Endothelial cell of umbilical vein (primary cell): ENCODE data around the gene BCL7C. TPM values are rescaled to one million over a fixed set of nuclear protein-coding genes. Genes with fewer than 3 reads are reported as not detected.

Experiments
- BruUV-seq: library from RNA; stranded (reverse); fragments of 400-500 nt; replicated peaks from 2 replicates; lab custom pipeline; 2021; lab: Mats Ljungman, UMichigan
- CTCF ChIA-PET: fragments of 300-600, 350-600 bp; sonication (Branson Sonifier 250); formaldehyde crosslinking; loops from one replicate; lab custom pipeline; 2021; ENCODE audit warnings: antibody characterized with exemption, inconsistent platforms; lab: Charles Lee
- POLR2A ChIA-PET: fragments of 300-600, 350-600 bp; sonication (Branson Sonifier 250); formaldehyde crosslinking; loops from one replicate; lab custom pipeline; 2021; ENCODE audit warnings: antibody characterized with exemption, inconsistent platforms; lab: Charles Lee
- DNase-seq: peaks from one replicate; pipeline ENCODE4 v3.0.0-alpha.2; 2011; ENCODE audit warnings: low read depth, low spot score
- FAIRE-seq: peaks from 2 replicates; lab custom pipeline; 2011; peaks lifted over from hg19 to GRCh38; lab: Jason Lieb, UNC
- H2AFZ ChIP-seq: 2 replicates; pipeline ENCODE4 v1.6.0; 2012; ENCODE audit warnings: low read depth, low read length, control low read depth, inconsistent platforms
- H3K27ac ChIP-seq: 2 replicates; pipeline ENCODE4 v1.5.1; 2011; ENCODE audit warnings: low read depth, mild to moderate bottlenecking, control low read depth, low read length, moderate library complexity; ENCODE audit not compliant: insufficient read depth
- H3K27me3 ChIP-seq, 2 experiments: 2 replicates each; pipeline versions ENCODE4 v1.6.0 to v1.6.1; 2011; ENCODE audit warnings: low read length in 2 of 2, mixed read lengths in 1 of 2; ENCODE audit not compliant: control insufficient read depth in 2 of 2, insufficient read depth in 2 of 2
- H3K36me3 ChIP-seq, 2 experiments: 2 replicates in 1 of 2; 3 replicates in 1 of 2; pipeline ENCODE4 v1.5.1; 2011; ENCODE audit warnings: low read length in 2 of 2, mild to moderate bottlenecking in 1 of 2, moderate library complexity in 1 of 2; ENCODE audit not compliant: control insufficient read depth in 2 of 2, insufficient read depth in 2 of 2; ENCODE audit errors: extremely low read depth in 1 of 2
- H3K4me1 ChIP-seq: 3 replicates; pipeline ENCODE4 v1.5.1; 2011; ENCODE audit warnings: mild to moderate bottlenecking, low read length; ENCODE audit not compliant: control insufficient read depth, insufficient read depth; ENCODE audit errors: extremely low read depth
- H3K4me2 ChIP-seq: 2 replicates; pipeline ENCODE4 v1.6.1; 2011; ENCODE audit warnings: low read length, control low read depth, mixed read lengths; ENCODE audit not compliant: insufficient read depth
- H3K4me3 ChIP-seq, 3 experiments: fragments of 200-600 bp in 1 of 3; sonication (generic), shearing (Covaris generic) in 1 of 3; replicated peaks in 1 of 3; 2 replicates each; pipeline ENCODE4 v1.5.1; 2011 to 2016; ENCODE audit warnings: control low read depth in 3 of 3, low read length in 3 of 3, mild to moderate bottlenecking in 2 of 3, inconsistent platforms in 1 of 3, low read depth in 1 of 3, moderate library complexity in 1 of 3; ENCODE audit not compliant: insufficient read depth in 1 of 3
- H3K79me2 ChIP-seq: 2 replicates; pipeline ENCODE4 v1.6.0; 2012; ENCODE audit warnings: low read length, inconsistent platforms; ENCODE audit not compliant: control insufficient read depth, insufficient read depth
- H3K9ac ChIP-seq: replicated peaks from 2 replicates; pipeline ENCODE3; 2011; ENCODE audit warnings: low read length, control low read depth; ENCODE audit not compliant: insufficient read depth; ENCODE audit errors: extremely low read depth
- H3K9me1 ChIP-seq: replicated peaks from 3 replicates; pipeline ENCODE4 v1.6.0; 2011; ENCODE audit warnings: mild to moderate bottlenecking, low read length; ENCODE audit not compliant: control insufficient read depth, insufficient read depth; ENCODE audit errors: extremely low read depth
- H3K9me3 ChIP-seq: replicated peaks from 2 replicates; pipeline ENCODE4 v1.5.1; 2012; ENCODE audit warnings: low read length, inconsistent platforms; ENCODE audit not compliant: control insufficient read depth, insufficient read depth
- H4K20me1 ChIP-seq: replicated peaks from 2 replicates; pipeline ENCODE3; 2011; ENCODE audit warnings: mild to moderate bottlenecking, low read length; ENCODE audit not compliant: control insufficient read depth, insufficient read depth; ENCODE audit errors: extremely low read depth
- EZH2 ChIP-seq: IDR thresholded peaks from 2 replicates; pipeline ENCODE4 v1.6.1; 2012; ENCODE audit warnings: borderline replicate concordance, low read depth, mild to moderate bottlenecking, moderate library complexity, low read length, inconsistent platforms; ENCODE audit not compliant: severe bottlenecking
- FOS ChIP-seq: IDR thresholded peaks from 2 replicates; pipeline ENCODE4 v1.6.1; 2011; ENCODE audit warnings: mild to moderate bottlenecking, low read length, moderate library complexity, borderline replicate concordance; ENCODE audit not compliant: insufficient read depth
- GATA2 ChIP-seq: IDR thresholded peaks from 2 replicates; pipeline ENCODE4 v1.7.0; 2011; ENCODE audit warnings: low read depth, mild to moderate bottlenecking, moderate library complexity, mixed read lengths, low read length; ENCODE audit not compliant: insufficient read length, insufficient read depth
- JUN ChIP-seq: IDR thresholded peaks from 2 replicates; pipeline ENCODE4 v1.6.1; 2011; ENCODE audit warnings: borderline replicate concordance, low read depth; ENCODE audit not compliant: insufficient read length, insufficient read depth
- MAX ChIP-seq: IDR thresholded peaks from 2 replicates; pipeline ENCODE4 v1.6.1; 2011; ENCODE audit not compliant: insufficient read depth, insufficient read length
- MYC ChIP-seq: IDR thresholded peaks from one replicate; pipeline ENCODE4 v1.6.1; 2011; ENCODE audit warnings: mild to moderate bottlenecking, low read depth, low read length
- POLR2A ChIP-seq: IDR thresholded peaks from 2 replicates; pipeline ENCODE4 v1.6.1; 2012; ENCODE audit warnings: low read depth, mild to moderate bottlenecking, control low read depth, low read length
- POLR2AphosphoS5 ChIP-seq: IDR thresholded peaks from 2 replicates; pipeline ENCODE4 v1.6.1; 2012; ENCODE audit warnings: low read depth, mild to moderate bottlenecking, control low read depth, low read length, moderate library complexity; ENCODE audit not compliant: insufficient read depth
- dilution Hi-C: fragments of 300-500 bp; cut with MboI; formaldehyde crosslinking; loops from one replicate; pipeline ENCODE4 v1.15.0; 2019; ENCODE audit warnings: low sequenced_read_pairs; ENCODE audit not compliant: extremely low pct_ligation_motif_present
- intact Hi-C: fragments of 100-400 bp; cut with micrococcal nuclease; formaldehyde crosslinking; loops from one replicate; pipeline ENCODE4 v1.10.0; 2022
- polyA plus RNA-seq, 4 experiments: library from polyadenylated mRNA; depleted of rRNA in 3 of 4; stranded (reverse) in 3 of 4; unstranded in 1 of 4; fragments of >200 nt; gene quantifications; 2 replicates each; pipeline versions ENCODE4 v1.2.1 to v1.2.3, GENCODE V29; 2011 to 2012; ENCODE audit warnings: missing spikeins in 1 of 4
- total RNA-seq: library from RNA; stranded (reverse); gene quantifications from 2 replicates; pipeline ENCODE4 v1.2.3, GENCODE V29; 2021
- TF ChIP-seq, protein P1 (sequence below), 2 donors: IDR thresholded peaks; 1 replicate in 1 of 2; 2 replicates in 1 of 2; pipeline ENCODE4 v1.5.1; 2011; ENCODE audit warnings: low read length in 2 of 2, mild to moderate bottlenecking in 2 of 2, moderate library complexity in 2 of 2, control low read depth in 1 of 2, inconsistent platforms in 1 of 2, low read depth in 1 of 2; ENCODE audit not compliant: insufficient read depth in 1 of 2; ENCODE audit errors: extremely low read depth in 1 of 2

BCL7C gene
- total and polyA plus RNA-seq, 2 donors (not counting 3 experiments of a cell fraction or from before 2014, with no cell fraction given), result 30.2 to 38.3 TPM

GRCh38 chr16:30842971-30843370 is 50.9 kb downstream of the BCL7C start:
- dilution Hi-C loops, result no loop called here
- no peak for DNase-seq
- no peak overlapping the region for H3K4me2 ChIP-seq
- FAIRE-seq, result no peak
- H3K4me1 ChIP-seq, result no peaks in the 10 kb centered on the region
- no peak overlapping the region for H3K4me3 ChIP-seq
- no peak overlapping the region for H3K27ac ChIP-seq
- H2AFZ ChIP-seq, result no peak overlapping the region
- H3K36me3 ChIP-seq, result no peaks in the 10 kb centered on the region
- ChIA-PET POLR2A (no interaction called here), CTCF (no interaction called here)
- no peaks in the 10 kb centered on the region for H4K20me1 ChIP-seq
- H3K9me1 ChIP-seq, result no peaks in the 10 kb centered on the region
- H3K79me2 ChIP-seq, result no peaks in the 10 kb centered on the region
- H3K9ac ChIP-seq, result no peak overlapping the region
- TF ChIP-seq FOS (no peak), GATA2 (no peak), JUN (no peak), MAX (no peak), EZH2 (no peak), POLR2AphosphoS5 (no peak), MYC (no peak), POLR2A (no peak)
- TF ChIP-seq, protein P1, sequence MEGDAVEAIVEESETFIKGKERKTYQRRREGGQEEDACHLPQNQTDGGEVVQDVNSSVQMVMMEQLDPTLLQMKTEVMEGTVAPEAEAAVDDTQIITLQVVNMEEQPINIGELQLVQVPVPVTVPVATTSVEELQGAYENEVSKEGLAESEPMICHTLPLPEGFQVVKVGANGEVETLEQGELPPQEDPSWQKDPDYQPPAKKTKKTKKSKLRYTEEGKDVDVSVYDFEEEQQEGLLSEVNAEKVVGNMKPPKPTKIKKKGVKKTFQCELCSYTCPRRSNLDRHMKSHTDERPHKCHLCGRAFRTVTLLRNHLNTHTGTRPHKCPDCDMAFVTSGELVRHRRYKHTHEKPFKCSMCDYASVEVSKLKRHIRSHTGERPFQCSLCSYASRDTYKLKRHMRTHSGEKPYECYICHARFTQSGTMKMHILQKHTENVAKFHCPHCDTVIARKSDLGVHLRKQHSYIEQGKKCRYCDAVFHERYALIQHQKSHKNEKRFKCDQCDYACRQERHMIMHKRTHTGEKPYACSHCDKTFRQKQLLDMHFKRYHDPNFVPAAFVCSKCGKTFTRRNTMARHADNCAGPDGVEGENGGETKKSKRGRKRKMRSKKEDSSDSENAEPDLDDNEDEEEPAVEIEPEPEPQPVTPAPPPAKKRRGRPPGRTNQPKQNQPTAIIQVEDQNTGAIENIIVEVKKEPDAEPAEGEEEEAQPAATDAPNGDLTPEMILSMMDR (IDR thresholded peaks at IDR 0.05; ENCODE audit: extremely low read depth in 1 of 2, insufficient read depth in 1 of 2, low read depth in 1 of 2, low read length in 2 of 2), result no peak
- no TSS peak for BruUV-seq
- intact Hi-C loops, result loop anchor here (5.0 kb wide), 1 partner anchor 1024 kb away; no protein-coding TSS in a partner anchor
- no peaks in the 10 kb centered on the region for H3K9me3 ChIP-seq
- no peaks in the 10 kb centered on the region for H3K27me3 ChIP-seq
